Pons (tissue), 1 donor: ENCODE results near the gene MEIKIN.
"Not testable (repeated sequence)": the region's sequence is repeated elsewhere in the genome, so short reads cannot be mapped to it uniquely, and the experiment has no call there.

Source experiments
- DNase-seq: peaks from one replicate; pipeline ENCODE4 v3.0.0-alpha.2; 2016; ENCODE audit warnings: low spot score

The MEIKIN gene

DNA sequence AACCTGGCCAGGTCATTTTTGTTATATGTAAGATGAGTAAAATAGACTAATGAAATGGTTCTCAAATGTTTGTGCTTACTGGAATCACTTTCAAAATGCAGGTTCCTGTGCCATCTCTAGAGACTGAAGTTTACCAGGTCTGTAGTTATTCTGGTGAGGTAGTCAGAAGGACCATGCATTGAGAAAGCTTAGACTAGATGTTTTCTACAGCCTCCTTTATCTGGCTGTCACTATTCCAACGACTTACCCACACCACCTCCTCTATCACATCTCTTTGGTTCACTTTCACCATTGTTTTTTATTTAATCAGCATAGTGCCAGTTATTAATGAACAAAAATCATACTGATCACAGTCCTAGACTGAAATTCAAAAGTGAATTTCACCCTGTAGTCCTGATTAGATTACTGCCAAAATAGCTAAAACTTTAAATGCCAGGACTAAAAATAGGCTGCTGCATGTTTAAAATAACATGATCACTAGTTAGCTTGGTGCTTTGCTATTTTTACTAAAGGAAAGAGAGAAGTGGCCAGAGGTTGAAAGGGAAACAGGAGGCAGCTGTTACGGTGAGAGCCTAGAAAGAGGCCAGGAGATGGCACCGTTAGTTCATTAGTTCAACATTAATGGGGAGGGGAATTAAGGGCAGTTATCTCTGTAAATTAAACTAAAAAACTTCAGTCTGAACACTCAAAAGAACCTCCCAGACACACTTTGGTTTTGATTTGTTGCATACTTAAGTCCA, 134.8 kb downstream of the MEIKIN start:
- DNase-seq = peak; percentile 53

GRCh38 chr5:131796793-131797693, 148.4 kb downstream of the MEIKIN start, which contains the start of gene FNIP1:
FNIP1 (minus strand) TSS chr5:131797017; CDS start chr5:131796921, 96 bp downstream.
- peak; percentile 98 for DNase-seq

GRCh38 chr5:131795879-131796792, 149.3 kb downstream of the MEIKIN start:
- peak; percentile 53 for DNase-seq

GRCh38 chr5:131795228-131795627, 150.2 kb downstream of the MEIKIN start:
- DNase-seq = peak; percentile 34

DNA sequence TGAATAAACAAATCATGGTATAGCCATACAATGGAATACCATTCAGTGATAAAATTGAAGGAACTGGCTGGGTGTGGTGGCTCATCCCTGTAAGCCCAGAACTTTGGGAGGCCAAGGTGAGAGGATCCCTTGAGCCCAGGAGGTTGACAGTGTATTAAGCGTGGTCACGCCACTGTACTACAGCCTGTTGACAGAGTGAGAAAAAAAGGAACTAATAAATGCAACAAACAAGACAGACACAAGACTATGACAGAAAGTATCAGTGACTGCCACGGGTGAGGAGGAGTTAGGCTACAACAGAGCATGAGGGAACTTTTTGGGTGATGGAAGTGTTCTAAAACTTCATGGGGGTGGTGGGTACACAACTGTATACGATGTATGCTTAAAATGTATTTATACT, 150.9 kb downstream of the MEIKIN start:
- no peak for DNase-seq

DNA sequence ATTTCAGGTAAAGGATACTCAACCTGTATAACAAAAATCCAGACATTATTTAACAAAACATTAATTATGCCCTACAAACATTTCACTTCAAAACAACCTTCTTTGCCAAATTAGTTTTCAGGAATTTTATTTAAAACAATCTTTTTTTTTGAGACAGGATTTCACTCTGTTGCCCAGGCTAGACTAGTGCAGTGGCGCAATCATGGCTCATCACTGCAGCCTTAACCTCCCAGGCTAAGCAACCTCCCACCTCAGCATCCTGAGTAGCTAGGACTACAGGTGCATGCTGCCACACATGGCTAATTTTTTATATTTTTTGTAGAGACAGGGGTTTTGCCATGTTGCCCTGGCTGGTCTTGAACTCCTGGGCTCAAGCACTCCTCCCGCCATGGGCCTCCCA, 152.6 kb downstream of the MEIKIN start:
- DNase-seq = no peak

GRCh38 chr5:131791866-131792265, 153.6 kb downstream of the MEIKIN start:
- DNase-seq = no peak

GRCh38 chr5:131790550-131790949, 154.9 kb downstream of the MEIKIN start:
- no peak for DNase-seq

DNA sequence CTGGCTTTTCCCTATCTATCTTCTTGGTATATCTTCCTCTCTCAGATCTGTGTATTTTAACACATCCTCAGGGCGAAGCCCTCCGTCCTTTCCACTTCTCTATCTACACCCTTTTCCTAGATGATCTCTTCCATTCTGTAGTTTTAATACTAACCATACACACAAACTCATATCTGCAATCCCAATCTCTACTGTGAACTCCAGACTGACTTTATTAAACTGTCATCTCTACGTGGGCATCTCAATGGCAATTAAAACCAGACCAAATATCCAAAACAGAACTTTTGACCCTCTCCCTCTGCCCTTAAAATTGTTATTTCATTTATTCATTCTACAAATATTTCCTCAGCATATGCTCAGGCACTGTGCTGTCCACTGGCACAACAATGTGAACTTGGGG, 155.7 kb downstream of the MEIKIN start:
- DNase-seq = no peak

GRCh38 chr5:131787736-131788135, 157.7 kb downstream of the MEIKIN start:
- no peak for DNase-seq

DNA sequence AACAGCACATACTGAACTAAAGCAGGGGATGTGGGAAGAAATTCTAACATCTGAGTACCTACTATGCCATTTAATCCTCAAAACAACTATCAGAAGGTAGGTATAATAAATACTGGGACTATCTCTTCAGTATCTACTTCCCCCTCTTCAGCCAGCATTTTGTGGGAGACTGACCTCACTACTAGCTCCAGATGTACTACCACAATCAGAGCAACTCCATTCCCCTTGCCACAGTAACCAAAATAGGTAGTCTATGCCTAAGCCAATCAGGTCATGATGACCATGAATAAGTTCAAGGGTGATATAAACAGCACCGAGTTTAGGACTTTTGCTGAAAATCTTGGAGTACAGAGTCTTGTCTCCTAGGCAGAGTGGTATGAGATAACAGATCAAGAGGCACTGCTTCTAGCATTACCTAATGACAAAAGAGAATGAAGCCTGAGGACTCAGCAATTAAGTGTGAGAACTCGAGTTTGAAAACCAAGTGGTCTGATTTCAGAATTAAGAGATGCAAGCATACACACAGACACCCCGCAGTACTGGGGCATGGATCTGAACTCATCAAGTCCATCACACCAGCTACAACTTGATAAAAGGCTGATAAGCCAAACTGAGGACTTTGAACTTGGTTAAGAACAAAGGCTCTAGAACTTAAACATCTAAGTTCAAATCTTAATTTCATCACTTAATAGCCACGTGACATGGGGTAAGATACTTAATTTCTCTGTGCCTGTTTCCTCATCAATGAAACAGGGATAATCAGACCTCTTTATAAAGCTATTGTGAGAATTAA, 158.4 kb downstream of the MEIKIN start:
- no peak for DNase-seq

DNA sequence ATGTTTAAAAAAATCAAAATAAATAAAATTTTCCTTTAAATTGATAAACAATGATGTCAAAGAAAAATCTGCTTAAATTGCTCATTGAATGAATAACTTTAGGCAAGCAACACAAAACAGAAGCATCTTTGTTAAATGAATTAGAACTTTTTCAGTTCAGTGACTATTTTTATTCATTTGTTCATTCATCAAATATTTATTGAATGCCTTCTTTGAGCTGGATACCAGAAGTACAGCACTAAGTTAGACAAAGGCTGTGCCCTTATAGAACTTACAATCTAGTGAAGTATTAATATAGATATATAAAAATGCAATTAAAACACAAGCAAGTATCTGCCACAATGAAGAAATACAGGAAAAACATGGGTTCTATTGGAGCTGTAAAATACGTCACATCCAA, 159.4 kb downstream of the MEIKIN start:
- DNase-seq = no peak

- DNase-seq = no peak
Observed at GRCh38 chr5:131783874-131784273, 161.6 kb downstream of the MEIKIN start.

GRCh38 chr5:131783357-131783756, 162.1 kb downstream of the MEIKIN start:
- DNase-seq = no peak

GRCh38 chr5:131782717-131783116, 162.7 kb downstream of the MEIKIN start:
- DNase-seq = no peak

- not testable (repeated sequence) for DNase-seq
Observed at GRCh38 chr5:131778141-131778540, 167.3 kb downstream of the MEIKIN start.

DNA sequence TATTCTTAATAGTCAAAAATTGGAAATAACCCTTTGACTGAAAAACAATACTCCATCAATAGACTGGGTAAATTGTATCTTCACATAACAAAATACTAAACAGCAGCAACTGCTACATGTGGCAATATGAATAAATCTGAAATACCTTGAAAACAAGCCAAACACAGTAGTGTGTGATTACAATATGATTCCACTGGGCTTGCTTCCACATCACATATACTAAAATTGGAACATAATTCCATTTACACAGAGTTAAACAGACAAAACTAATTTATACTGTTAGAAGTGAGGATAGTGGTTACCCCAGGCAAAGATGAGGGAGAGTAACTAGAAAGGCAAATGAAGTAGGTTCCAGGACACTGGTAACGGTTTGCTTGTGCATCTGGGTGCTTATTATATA, 169.0 kb downstream of the MEIKIN start:
- no peak for DNase-seq

DNA sequence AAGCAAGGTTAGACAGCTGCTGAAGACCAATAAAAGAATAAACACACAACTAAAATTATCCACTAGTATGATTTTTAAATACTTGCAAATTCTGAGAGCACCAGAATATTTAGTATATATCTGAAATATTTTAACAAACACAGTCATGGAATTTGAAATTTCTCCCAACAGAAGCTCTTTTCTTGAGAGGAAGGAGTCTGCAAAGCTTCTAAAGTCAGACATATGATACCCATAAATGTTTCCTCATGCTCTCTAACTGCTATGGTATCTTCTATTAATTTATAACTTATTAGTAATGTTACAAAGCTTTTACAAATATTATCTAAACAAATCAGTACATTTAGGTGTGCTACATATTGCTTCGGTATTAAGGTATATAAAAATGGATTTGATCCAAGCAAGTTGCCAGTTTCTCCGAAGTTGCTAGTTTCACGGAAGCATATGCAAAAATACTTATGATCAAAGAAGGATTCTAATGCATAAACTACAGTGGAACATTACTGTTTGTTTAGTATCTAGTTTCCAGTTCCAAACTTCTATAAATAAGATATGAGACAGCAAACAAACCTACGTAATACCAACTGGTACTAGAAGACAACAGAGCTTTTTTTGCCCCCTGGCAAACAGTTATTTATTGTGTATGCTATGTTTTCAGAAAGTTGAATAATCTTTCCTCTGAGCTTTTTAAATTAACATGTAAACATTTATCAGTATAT, 170.7 kb downstream of the MEIKIN start:
- DNase-seq = peak; percentile 58

- DNase-seq = peak; percentile 98
Observed at GRCh38 chr5:131773805-131774204, 171.7 kb downstream of the MEIKIN start.

GRCh38 chr5:131771692-131772091, 173.8 kb downstream of the MEIKIN start:
- DNase-seq = no peak
